ENCODE measurements around the gene SP110. TPM values are rescaled to one million over a fixed set of nuclear protein-coding genes. Genes with fewer than 3 reads are reported as not detected.

Gene SP110
- total RNA-seq (261 and 280 TPM in 2 replicates), polyA plus RNA-seq (124 and 162 TPM in 2 replicates), polyA minus RNA-seq (184 and 235 TPM in 2 replicates)
- 286 TPM for total RNA-seq (2013)

GRCh38 chr2:230219419-230220331, at the start of gene SP110:
Gene SP110 (minus strand): TSS chr2:230219984. CDS start chr2:230216927, 3,057 bp downstream.
- intact Hi-C loops (cut with micrococcal nuclease), result loop anchor here (1.0 to 5.0 kb wide), 5 partner anchors 10 to 1393 kb away; partner anchors contain the start of gene SP140L
- H3K4me3 Mint-ChIP-seq, result peak within 1 kb of the TSS; percentile 99

More at GRCh38 chr2:230219419-230220331, at the start of gene SP110:
- under 1% methylated on average over 12 of the region's 19 CpGs for WGBS (ENCODE audit: insufficient coverage)
- peak within 1 kb of the TSS; percentile 79 for H2AFZ ChIP-seq (ENCODE audit: insufficient read depth, low read depth, low read length, poor library complexity, severe bottlenecking)
- Mint-ChIP-seq H3K4me1 (peaks cover 78% of the 10 kb centered on the region), H3K9me3 (ENCODE audit: insufficient read depth) (no peaks in the 10 kb centered on the region), H3K27ac (peak within 1 kb of the TSS; percentile 96), H3K27me3 (no peaks in the 10 kb centered on the region)
- H3K4me1 ChIP-seq (ENCODE audit: control insufficient read depth in 2 of 2, insufficient read depth in 2 of 2, low read length in 2 of 2), result peaks cover 72 to 83% of the 10 kb centered on the region in 2 donors
- H3K4me3 ChIP-seq (ENCODE audit: control extremely low read depth in 1 of 5, extremely low read depth in 1 of 5, insufficient read depth in 1 of 5, low read depth in 2 of 5, low read length in 4 of 5), result peak within 1 kb of the TSS; percentile 66 to 100 (median 89)
- POLR2A ChIA-PET, result interaction anchor here (0.6 to 2.0 kb wide), 10 partner anchors 13 to 430 kb away, joined by 3 to 8 read pairs (median 4); no protein-coding TSS in a partner anchor
- peak within 1 kb of the TSS; percentile 71 to 80 for H3K27ac ChIP-seq (ENCODE audit: low read length in 2 of 2)
- H3K9me3 ChIP-seq (ENCODE audit: control extremely low read depth in 1 of 3, control insufficient read depth in 2 of 3, insufficient read depth in 1 of 3, low read length in 2 of 3), result no peaks in the 10 kb centered on the region
- peak within 1 kb of the TSS; percentile 79 for H3K4me2 ChIP-seq (replicated peaks; ENCODE audit: low read depth, low read length, poor library complexity, severe bottlenecking)
- no peaks in the 10 kb centered on the region for H3K27me3 ChIP-seq (replicated peaks in 1 of 4; ENCODE audit: control extremely low read depth in 1 of 4, control insufficient read depth in 3 of 4, insufficient read depth in 4 of 4, low read length in 3 of 4)
- ATAC-seq (ENCODE audit: low read depth), result peak; percentile 76
- H3K9ac ChIP-seq (ENCODE audit: low read length), result peak within 1 kb of the TSS; percentile 86
- DNase-seq, result peak; percentile 87
- H3K79me2 ChIP-seq (ENCODE audit: control insufficient read depth, insufficient read depth, low read length), result peaks cover 94% of the 10 kb centered on the region
- peaks cover 11 to 25% of the 10 kb centered on the region in 2 experiments for H3K36me3 ChIP-seq (replicated peaks in 1 of 2; ENCODE audit: control extremely low read depth in 1 of 2, control insufficient read depth in 1 of 2, extremely low read depth in 1 of 2, insufficient read depth in 2 of 2, low read length in 1 of 2)
- peaks cover 27% of the 10 kb centered on the region for H4K20me1 ChIP-seq (ENCODE audit: control insufficient read depth, insufficient read depth, low read length, poor library complexity, severe bottlenecking)
- CTCF ChIA-PET, result interaction anchor here (1.4 to 3.0 kb wide), 5 partner anchors 8 to 17 kb away, joined by 6 to 17 read pairs (median 6); no protein-coding TSS in a partner anchor
- TF ChIP-seq, protein P1, sequence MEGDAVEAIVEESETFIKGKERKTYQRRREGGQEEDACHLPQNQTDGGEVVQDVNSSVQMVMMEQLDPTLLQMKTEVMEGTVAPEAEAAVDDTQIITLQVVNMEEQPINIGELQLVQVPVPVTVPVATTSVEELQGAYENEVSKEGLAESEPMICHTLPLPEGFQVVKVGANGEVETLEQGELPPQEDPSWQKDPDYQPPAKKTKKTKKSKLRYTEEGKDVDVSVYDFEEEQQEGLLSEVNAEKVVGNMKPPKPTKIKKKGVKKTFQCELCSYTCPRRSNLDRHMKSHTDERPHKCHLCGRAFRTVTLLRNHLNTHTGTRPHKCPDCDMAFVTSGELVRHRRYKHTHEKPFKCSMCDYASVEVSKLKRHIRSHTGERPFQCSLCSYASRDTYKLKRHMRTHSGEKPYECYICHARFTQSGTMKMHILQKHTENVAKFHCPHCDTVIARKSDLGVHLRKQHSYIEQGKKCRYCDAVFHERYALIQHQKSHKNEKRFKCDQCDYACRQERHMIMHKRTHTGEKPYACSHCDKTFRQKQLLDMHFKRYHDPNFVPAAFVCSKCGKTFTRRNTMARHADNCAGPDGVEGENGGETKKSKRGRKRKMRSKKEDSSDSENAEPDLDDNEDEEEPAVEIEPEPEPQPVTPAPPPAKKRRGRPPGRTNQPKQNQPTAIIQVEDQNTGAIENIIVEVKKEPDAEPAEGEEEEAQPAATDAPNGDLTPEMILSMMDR (IDR thresholded peaks at IDR 0.05), result no peak
- no peak for TF ChIP-seq EZH2 (IDR thresholded peaks at IDR 0.05; ENCODE audit: borderline replicate concordance, insufficient read depth, low read depth, low read length, poor library complexity, severe bottlenecking)

Data from B cell (primary cell).